LoVo (cell line): ENCODE data around the gene CSNK1D.
A peak's percentile ranks its signal among the peaks of the same experiment; 100 is the strongest.

ENCODE experiments used
- DNase-seq: peaks from one replicate; pipeline ENCODE4 v3.0.0-alpha.2; 2016; ENCODE audit warnings: low spot score

Gene CSNK1D

DNA sequence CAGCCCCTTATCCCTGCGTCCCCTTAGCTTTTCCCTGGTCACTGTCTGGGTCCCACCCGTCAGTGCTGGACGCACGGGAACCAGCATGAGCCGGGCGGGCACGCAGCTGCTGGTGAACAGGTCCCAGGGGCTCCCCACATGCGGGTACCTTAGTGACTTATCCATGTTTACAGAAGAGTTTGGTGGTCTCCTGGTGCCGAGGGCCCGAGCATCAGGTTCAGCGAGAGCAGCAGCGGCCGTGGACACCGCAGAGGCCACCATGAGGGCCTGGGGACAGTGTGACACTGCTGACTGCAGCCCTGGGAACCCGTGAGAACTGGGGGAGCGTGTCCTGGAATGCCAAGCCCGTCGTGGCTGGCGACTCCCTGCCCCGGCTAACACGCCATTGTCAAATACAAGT, 37.4 kb upstream of the CSNK1D start:
- no peak for DNase-seq

- no peak for DNase-seq
These were observed 36.4 kb upstream of the CSNK1D start for GRCh38 chr17:82309656-82310570.

DNA sequence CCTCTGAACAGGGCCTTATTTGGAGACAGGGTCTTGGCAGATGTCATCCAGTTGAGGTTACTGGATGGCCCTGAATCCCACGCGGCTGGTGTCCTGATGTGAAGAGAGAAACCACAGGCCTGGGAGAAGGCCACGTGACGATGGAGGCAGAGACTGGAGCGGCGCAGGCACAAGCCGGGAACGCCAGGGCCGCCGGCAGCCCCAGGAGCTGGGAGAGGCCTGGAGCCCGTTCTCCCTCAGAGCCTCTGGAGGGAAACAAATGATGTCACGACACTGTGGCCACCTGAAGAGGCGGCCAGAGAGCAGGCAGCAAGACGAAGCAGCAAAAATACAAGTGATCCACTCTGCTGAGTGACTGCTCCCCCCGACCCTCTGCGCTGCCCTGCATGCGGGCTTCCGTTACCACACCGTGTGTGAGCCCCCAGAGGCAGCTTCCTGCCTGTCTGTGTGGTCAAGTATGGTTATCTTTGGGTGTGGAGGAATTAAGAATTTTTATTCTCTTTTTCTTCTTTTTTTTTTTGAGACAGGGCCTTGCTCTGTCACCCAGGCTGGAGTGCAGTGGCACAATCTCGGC, 32.3 kb upstream of the CSNK1D start:
- no peak for DNase-seq

GRCh38 chr17:82304826-82305726, 31.6 kb upstream of the CSNK1D start:
- no peak for DNase-seq

DNA sequence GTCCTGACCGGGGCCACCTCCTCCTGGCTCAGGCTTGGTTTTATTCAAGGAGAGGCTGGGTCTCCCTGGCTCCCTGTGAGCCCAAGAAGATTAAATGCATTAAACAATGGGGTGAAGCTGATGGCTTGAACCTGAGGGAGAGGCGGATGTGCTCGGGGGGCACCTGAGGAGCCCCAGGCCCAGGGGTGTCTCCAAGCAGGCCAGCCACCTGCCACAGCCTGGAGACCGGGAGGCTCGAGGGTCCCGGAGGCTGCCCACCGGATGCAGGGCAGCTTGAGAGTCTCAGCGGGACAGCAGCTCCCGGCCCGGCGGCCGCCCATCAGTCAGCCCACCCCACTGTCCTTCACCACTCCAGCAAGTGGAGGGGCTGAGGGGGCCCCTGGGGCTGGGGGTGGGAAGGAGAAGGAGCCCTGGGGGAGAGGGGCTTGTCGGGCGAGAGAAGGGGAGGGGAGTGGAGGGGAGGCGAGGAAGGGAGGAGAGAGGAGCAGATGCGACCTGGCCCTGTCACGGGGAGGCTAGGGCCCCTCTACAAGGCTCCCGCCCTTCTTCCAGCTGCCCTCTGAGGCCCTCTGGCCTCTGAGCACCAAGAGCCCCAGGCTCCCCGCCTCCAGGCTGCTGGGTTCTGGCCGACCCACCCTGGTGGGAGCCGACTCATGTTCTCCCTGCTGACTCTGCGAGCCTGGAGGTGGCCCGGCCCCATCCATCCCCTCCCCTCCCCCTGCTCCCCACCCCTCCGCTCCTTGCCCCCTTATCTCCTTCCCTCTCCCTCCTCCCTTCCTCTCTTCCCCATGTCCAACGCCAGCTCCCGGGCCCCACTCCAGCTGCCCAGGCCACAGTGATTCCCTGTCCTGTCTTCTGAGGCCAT, 30.7 kb upstream of the CSNK1D start:
- DNase-seq = no peak

- no peak for DNase-seq
These were observed 29.8 kb upstream of the CSNK1D start for GRCh38 chr17:82302991-82303943.

DNA sequence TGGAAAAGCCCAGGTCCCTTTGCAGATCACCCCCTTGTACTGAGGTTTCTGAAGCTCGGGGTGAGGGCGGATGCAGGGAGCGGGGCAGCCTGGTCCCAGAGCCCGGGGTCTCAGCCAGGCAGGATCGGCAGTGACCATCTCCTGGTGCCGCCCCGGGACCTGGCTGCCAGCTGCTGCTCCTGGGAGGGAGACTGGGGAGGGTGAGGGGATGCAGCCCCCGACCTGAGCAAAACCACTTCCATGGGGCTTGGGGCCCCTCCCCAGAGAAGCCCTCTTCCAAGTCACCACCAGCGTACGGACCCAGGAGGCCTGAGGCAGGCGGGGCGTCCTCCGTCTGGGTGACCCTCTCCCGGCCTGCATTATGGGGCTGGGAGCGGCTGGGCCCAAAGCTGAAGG, 29.1 kb upstream of the CSNK1D start:
- no peak for DNase-seq

GRCh38 chr17:82301916-82302567, 28.5 kb upstream of the CSNK1D start:
- DNase-seq = no peak

DNA sequence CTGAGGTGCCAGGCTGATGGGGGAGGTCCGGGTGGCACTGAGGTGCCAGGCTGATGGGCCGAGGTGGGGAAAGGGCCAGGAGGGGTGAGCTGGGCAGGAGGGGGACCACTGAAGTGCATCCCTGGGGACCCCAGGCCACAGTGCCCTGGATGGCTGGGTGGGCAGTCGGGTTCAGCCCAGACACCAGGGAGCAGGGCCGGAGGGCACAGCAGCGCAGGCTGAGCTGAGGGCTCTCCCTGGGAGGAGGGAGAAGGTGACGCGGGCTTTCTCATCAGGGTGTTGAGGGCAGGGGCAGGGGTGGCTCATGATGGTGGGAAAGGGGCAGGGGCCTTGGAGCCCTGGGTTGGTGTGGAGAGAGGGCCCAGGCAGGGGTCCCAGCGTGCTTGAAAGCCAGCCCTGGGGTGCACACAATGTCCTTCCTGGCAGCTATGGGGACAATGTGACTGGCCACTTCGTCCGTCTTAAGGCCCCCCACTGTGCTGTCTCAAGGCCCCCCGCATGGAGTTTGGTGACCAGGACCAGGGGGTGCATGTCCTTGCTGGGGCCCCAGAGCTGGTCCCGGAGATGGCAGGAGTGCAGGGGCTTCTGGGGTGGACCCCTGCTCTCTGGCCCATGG, 27.9 kb upstream of the CSNK1D start:
- no peak for DNase-seq

DNA sequence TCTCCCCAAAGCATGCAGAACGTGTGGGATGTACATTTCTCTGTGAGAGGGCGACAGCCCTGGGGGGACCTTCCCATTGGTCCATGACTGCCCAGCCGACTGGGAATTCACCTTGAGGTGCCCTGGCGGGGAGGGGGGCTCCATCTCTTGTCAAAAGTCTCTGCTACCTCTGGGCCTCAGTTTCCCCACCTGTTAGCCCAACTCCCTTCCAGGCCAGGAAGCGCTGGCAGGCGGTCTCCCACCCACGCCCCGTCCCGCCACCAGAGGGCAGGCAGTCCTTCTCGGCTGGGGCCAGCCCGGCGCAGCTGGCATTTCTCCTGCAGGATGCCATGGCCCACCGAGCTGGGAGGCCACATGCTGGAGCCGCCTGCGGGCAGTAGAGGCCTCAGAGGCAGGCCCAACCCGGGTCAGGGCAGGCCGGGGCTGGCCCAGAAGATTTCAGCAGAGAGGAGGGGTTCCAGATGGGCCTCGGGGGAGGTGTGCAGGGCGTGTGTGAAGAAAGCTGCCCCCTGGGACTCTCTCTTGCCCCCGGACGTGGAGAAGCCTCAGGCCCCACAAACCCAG, 27.3 kb upstream of the CSNK1D start:
- peak; percentile 31 for DNase-seq

GRCh38 chr17:82300228-82300627, 26.7 kb upstream of the CSNK1D start:
- no peak for DNase-seq

DNA sequence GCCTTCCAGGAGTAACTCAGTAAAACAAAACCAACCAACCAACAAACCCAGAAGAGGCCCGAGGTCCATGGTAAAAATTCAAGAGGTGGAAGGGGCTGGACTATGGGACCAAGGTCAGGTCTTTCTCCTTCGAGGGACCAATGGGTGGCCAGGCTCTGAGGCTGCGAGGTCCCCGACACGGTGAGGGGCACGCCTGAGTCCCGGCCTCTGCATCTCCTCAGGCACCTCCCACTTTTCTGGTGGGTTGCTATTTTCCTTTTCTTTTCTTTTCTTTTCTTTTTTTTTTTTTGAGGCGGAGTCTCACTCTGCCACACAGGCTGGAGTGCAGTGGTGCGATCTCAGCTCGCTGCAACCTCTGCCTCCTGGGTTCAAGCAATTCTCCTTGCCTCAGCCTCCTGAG, 26.0 kb upstream of the CSNK1D start:
- DNase-seq = no peak

DNA sequence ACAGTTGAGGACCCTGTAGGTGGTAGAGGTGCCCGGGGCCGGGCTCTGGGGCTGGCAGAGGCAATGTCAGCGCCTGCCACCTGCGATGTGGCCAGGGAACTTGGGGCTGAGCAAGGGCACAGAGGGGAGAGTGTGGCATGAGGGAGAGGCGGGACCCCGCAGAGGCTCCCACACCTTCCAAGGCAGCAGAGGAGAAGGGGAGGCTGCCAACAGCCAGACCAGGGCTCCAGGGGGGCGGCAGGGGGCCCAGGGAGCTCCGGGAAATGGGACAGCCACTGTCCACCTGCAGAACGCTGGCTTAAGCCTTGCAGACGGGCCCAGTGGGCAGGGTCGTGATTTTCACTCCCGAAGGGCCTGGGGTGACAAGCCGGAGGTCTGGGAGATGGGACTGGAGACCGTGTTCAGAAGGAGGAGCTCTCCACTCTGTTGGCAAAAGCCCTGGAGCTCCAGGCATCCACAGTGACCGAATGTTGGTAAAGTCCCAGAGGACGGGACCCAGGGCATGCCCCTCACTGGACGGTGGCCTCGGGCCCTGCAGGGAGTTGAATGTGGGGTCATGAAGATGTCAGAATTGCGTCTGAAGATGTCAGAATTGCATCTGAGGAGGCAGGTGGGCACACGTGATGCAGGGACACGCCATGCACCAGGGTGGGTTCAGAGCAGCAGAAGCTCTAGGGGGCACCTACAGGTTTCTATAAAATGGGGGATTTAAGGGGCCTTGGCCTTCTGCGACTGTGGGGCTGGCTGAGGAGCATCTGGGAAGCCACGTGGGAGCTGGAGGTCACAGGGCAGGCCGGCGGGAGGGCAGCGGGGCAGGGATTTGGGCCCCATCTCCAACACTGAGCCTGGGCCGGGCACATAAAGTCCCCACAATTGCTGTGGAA, 25.3 kb upstream of the CSNK1D start:
- no peak for DNase-seq

DNA sequence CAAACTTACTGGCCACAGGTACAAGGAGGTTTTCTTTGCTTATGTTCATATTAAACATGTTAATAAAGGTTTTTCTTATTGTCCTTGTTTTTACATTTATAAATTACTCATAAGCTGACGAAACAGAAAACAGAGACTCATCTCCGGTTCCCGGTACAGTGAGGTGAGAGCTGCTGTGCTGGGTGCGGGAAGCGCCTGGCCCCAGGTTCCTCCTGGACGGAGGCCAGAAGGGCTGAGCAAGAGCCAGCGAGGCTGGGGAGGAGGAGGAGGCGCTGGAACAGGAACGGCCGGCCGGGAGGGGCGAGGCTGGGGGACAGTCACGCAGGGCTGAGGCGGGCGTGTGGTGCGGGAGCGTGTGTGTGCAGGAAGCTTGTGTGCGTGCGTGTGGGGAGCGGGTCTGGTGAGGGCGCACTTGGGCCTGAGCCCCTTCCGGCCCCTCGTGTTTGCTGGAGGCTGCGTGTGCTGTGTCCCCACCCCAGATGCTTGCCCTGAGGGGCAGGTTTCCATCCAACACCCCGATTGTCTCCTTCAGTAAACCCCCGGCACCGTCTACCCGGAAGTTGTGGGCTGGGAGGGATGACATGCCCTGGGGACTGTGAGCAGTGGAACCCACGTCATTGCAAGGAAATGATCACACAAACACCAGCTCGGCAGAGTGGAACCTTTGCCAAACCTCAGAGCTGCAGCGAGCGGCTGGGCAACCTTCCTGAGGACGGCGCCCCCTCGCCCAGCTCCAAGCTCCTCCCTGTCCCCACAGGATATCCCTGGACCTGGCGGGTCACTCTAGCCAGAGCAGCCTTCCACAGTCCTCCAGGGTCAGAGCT, 24.4 kb upstream of the CSNK1D start:
- DNase-seq = peak; percentile 87

DNA sequence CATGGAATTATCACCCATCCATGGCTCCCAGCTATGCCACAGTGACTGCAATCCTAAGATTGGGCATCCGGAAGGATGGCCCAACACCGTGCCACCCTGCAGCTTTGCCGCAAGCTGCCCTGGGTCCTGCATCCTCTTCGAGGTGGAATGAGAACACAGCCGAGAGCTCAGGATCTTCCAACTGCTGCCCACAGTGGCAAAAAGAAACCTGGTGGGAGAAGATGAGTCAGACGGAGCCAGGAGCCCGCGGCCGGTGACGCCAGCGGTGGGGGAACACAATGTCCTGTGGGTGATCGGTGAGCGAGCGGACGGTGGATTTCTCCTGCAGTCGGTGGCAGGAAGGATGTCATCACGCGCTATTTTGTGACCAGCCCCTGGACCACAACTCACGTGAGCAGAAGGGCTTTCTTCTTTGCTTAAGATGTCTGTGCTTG, 23.8 kb upstream of the CSNK1D start:
- peak; percentile 56 for DNase-seq

- no peak for DNase-seq
These were observed 23.2 kb upstream of the CSNK1D start for GRCh38 chr17:82296511-82297279.

- no peak for DNase-seq
These were observed 21.9 kb upstream of the CSNK1D start for GRCh38 chr17:82295472-82295814.
